Suppressor macrophage treated with lipopolysaccharide for 4 hours (primary cell): ENCODE data around the gene RALB.
A peak's percentile ranks its signal among the peaks of the same experiment; 100 is the strongest.

Source experiments
- DNase-seq: peaks from one replicate; pipeline ENCODE4 v3.0.0-alpha.2; 2020

Gene RALB

DNA sequence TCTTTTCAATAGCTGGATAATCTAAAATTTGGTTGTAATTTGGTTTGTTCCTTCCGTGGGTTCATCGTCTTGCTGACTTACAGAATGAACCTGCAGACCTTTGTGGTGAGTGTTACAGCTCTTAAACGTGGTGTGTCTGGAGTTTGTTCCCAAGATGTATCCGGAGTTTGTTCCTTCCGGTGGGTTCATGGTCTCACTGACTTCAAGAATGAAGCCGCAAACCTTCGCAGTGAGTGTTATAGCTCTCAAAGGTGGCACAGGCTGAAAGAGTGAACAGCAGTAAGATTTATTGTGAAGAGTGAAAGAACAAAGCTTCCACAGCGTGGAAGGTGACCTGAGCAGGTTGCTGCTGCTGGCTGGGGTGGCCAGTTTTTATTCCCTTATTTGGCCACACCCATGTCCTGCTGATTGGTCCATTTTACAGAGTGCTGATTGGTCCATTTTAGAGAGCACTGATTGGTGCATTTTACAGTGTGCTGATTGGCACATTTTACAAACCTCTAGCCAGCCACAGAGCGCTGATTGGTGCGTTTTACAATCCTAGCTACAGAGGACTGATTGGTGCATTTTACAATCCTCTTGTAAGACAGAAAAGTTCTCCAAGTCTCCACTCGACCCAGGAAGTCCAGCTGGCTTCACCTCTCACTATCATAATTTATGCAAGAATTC is 16.6 kb downstream of the RALB start:
- DNase-seq = no peak

DNA sequence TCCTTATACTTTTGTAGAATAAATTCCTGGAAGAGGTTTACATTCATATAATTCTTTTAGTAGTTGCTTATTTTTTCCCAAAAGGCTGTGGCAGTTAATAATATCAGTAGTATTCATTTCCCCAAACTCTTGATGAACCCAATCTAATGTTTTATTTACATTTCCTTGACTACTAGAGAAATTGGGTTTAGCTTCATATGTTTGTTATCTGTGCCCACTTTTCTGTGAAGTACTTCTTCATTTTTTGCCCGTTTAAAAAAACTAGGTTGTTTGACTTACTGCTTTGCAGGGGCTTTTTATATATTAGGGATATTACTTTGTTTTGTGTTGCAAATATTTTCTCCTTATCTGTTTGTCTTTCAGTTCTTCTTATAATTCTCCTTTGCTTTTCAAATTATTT is 17.2 kb downstream of the RALB start:
- DNase-seq = no peak

DNA sequence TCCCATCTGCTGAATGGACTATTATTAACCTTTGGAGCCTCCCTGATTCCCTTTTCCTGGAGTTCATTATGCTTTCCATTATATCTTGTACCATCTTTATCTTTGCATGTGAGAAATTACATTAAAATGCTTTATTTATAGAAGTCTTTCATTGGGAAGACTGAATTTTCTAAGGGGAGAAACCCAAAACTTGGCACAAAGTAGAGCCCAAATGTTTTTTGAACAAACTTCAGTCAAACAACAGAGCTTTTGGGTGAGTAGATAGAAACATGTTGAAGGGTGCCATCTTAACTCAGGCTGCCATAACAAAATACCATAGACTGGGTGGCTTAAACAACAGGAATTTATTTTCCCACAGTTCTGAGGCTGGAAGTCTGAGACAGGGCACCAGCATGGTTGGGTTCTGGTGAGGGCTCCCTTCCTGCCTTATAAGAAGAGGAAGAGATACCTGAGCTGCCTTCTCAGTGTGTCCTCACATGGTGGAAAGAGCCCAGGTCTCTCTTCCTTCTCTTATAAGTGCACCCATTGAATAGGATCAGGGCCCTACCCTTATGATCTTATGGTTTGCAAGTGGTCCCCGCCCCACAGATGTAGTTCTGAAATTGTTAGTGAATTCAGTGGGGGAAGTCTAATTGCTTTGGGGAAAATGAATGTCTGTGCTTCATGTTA is 19.2 kb downstream of the RALB start:
- DNase-seq = no peak

DNA sequence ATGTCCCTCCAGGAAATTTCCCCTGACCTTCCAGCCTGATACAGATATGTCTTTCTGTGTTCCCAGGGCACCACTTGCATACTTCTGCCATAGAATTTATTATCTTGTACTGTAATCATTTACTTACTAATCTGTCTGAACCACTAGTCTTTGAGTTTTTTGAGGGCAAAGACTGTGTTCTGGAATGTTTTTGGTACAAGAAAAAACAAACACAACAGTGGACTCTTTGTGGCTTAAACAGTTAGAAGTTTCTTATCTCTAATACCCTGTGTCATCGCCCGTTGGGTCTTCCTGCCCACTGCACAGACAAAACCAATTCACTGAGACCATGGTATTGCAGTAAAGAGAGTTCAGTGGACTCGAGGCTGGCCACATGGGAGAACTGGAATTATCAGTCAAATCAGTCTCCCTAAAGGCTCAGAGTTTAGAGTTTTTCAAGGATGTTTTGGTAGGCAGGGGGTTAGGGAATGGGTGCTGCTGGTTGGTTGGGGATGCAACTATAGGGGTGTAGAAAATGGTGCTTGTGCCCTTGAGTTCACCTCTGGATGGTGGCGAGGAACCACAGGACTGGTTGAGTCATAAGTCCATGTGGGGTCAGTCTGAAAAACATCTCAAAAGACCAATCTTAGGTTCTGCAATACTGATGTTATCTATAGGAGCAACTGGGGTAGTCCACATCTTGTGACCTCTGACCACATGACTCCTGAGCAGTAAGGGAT is 20.3 kb downstream of the RALB start:
- no peak for DNase-seq

DNA sequence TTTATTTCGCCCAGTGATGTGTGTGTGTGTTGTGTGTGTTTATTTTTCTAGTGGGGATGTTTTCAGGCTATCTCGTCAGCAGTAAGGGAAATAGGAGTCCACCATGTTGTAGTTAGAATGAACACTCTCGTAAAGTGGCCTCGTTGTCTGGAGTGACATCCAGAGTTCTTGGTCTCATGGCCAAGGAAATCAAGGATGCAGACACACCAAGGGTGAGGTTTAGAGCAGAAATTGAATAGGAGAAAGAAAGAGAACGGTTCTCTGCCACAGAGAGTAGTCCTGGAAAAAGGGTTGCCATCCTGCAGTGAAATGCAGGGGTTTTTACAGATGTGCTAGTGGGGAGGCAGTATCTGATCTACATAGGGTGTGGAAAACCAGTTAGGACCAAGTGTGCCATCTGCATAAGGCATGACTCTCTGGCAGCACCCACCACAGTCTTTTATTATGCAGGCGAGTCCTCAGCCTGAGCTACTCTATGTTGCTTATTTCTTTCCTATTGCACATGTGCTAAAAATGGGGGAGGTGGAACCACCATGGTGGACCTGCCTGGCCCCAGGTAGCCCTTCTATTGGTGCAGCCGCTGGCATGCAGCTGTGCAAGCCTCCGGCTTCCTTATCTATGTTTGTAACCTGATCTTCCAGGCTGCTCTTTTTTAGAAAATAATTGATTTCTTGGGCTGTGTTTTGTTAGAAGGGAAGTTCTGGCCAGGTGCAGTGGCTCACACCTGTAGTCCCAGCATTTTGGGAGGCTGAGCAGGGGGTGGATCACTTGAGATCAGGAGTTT is 23.2 kb downstream of the RALB start:
- DNase-seq = no peak

DNA sequence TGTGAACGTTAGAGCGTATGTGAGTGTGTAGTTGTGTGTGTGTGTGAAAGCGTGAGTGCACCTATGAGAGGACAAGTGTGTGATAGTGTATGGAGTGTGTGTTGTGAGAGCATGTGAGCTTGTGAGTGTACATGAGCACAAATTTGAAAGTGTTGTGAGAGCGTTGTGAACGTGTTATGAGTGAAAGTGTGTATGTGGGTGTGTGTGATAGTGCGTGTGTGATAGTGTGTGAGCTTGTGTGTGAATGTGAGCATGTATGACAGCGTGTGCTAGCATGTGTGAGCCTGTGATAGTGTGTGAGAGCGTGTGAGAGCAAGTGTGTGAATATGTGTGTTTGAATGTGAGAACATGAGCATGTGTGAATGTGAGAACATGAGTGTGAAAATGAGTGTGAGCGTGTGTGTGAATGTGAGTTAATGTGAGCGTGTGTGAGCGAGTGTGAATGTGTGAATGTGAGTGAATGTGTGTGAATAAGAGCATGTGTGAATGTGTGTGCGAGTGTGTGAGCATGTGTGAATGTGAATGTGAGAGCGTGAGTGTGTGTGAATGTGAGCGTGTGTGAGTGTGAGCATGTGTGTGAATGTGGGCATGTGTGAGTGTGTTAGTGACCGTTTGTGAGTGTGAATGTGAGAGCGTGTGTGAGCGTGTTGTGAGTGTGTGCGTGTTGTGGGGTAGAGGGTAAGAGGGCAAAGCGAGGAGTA is 25.0 kb downstream of the RALB start:
- no peak for DNase-seq

DNA sequence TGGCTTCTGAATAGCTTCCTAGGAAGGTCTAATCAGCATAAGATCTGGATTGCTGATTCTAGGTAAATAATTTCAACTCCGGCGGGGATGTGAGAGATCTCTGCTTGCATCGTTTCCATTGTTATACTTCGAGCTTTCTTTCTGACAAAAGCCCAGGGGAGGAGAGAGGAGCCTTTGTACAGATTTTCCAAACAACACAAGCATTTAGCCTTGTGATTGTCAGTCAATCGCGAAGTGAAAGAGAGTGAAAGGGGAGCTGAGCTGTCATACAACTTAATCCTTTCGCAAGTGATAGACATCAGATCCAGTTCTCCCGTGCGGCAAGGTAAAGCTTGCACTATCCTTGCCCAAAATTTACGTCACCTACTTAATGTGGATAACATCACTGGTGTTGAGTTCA is 26.2 kb downstream of the RALB start:
- no peak for DNase-seq

DNA sequence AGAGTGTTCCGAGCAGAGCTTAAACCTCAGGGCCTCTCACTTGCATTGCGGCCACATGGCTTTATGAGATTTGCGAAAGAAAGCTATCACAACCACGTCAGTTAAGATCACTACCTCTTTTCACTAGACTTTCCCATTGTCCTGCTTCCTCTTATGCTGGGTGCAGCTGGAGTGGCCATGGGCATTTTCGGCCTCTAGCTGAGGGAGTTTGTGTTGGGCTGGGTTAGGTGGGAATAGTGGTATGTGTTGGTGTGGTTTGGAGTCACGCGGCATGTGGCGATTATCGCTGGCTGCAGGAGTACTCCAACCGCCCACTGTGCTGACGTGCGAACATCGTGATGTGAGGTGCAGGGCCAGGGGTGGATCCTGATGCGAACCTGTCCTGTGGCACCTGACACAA is 27.1 kb downstream of the RALB start:
- DNase-seq = peak; percentile 67

DNA sequence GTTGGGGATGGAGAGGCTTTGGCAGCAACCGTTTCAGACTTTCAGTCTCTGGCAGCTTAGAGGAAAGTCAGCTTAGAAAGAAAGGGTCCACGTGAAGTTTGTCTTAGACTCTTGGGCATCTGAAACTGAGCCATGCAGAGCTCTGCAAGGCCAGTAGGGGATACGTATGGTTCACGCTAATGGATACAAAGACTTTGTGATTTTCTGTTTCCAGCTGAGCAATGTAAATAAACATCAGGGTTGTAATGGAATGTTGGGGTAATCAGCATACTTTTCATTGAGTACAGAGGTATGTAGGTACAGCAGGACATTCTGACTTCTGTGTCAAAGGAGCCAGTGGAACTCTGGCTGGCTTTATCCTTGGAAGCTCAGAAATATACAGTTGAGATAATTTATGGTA is 31.0 kb downstream of the RALB start:
- DNase-seq = no peak

DNA sequence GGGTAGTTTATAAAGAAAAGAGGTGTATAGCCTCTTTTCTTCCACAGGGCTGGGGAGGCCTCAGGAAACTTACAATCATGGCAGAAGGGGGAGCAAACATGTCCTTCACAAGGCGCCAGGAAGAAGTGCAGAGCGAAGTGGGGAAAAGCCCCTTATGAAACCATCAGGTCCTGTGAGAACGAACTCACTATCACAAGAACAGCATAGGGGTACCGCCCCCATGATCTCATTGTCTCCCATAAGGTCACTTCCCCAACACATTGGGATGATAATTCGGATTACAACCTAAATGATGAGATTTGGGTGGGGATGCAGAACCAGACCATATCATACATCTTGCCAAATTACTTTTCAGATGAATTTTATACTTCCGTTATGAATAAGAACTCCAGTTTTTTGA is 32.4 kb downstream of the RALB start:
- DNase-seq = peak; percentile 46

DNA sequence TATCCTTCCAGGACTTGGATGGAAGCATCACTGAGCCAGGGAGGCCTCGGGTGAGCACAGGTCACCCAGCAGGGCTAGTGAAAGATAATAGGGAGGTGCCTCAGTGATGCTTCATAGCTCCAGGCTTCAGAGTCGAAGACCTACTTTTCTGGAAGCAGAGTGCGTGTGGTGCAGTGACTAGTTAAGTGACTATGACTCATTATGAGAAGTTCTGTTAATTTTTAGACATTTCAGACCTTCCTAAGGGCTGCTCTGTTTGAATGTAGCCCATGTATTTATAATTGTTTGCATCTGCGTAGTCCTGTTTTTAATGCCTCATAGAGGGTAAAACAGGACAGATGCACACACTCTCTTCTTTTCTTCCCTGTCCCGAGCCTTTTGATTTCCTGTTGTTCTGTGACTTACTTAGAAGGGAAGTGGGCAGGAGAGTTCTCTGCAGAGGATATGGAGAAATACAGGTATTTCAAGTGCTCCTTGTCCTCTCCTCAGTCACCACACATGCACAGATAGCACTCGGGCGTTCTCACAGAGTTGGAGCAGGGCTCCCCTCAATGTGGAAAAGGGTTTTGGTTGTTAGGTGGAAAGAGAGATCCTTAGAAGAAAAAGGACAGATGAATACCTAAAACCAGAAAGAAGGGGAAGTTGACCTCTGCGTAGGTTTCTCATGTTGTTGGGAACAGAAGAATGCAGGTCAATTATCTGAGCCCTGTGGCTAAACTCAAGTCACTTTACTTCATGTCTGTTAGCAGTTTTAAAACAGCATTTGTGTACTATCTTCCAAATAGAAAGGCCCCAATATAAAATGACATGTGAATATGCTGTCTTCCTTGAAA is 34.7 kb downstream of the RALB start:
- peak; percentile 73 for DNase-seq

DNA sequence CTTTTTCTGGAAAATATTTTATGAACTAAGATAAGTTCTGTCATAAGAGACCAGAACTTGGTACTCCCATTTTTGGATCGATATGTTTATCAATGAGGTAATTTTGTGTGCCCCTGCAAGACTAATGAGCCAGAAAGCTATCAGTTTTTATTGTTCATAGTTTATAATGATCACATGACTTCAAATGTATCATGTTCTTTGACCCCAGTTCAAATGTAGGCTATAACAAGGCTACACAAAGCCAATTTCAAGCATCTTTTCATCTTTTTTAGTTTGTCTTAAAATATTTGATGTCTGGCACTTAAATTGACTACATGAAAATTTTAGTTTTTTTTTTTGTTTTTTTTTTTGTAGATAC is 35.3 kb downstream of the RALB start:
- no peak for DNase-seq

DNA sequence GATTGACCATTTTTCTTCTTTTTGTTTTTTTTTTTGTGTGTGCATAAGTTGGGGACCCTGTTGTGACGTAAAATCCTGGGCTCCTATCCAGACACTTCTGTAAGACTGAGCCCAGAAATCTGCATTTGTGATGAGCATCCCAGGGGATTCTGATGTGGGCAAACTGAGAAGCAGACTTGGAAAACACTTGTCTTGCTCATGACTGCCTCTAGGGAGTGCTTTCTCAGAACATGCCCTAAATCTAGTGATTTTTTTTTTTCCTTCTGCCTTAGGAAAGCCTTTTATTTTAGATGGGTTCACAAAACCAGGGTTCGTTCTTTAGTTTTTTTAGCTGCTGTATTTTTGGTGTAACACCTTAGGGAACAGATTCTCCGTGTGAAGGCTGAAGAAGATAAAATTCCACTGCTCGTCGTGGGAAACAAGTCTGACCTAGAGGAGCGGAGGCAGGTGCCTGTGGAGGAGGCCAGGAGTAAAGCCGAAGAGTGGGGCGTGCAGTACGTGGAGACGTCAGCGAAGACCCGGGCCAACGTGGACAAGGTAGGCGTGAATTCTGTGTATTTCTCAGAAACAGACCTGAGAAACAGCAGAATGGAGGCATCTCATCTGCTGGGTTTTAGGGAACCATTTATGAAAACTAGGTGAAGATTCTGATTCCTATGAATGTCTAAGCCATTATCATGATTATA is 36.7 kb downstream of the RALB start:
- DNase-seq = no peak

DNA sequence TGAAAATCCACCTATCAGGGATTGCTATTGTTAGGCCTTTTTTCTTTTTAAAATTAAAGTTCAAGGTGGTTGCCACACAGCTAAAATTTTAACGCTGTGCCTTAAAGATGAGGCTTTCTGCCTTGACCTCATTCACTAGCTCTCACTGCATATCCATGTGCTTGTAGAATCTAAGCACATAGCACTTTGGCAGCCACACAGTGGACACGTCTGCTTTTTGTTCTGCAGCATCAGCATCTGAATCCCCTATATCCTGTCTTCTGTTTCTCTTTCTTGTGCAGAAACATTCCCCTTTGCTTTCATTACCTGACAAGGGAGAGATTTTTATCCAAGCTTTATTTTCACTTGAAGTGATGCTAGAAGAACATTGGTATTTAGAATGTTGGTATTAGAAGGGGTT is 38.1 kb downstream of the RALB start:
- DNase-seq = no peak

DNA sequence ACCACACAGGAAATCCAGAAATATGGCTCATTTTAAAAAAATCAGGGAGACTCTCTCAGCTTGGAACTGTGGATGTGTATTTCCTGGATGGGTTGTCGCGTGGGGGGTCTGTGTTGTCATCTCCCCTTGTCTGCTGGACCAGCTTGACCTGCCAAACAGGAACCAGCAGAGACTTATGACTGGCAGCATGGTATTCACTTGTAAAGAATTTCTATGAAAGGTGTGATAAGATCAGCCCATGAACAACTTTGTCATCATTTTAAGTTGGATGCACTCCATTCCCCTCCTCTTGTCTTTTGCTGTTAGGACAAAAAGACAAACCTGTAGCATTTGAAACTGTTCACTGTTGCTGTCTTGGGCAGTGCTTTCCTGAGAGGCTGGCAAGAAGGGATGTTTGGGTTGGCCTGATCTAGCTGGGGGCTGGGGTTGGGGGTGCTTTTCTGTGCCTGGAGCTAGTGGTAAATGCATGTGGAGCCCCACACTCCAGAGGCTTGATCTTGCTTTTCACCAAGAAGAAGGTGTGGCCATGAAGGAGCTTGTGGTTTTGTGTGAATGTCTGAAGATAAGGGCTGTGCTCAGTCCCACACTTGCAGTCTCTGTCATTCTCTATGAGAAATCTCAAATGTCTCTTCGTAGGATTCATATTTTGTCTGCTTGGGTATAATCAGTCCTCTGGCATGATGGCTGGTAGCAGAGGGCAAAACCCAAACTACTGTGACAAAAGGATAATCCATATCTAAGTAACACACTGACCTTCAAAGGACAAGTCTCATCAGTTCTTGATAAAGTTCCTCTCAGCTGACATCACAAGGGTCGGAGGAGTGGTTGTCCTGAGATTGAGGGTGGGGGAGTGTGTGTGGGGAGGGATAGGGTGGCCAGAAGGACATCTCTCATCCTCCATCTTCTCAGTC is 39.0 kb downstream of the RALB start:
- no peak for DNase-seq

DNA sequence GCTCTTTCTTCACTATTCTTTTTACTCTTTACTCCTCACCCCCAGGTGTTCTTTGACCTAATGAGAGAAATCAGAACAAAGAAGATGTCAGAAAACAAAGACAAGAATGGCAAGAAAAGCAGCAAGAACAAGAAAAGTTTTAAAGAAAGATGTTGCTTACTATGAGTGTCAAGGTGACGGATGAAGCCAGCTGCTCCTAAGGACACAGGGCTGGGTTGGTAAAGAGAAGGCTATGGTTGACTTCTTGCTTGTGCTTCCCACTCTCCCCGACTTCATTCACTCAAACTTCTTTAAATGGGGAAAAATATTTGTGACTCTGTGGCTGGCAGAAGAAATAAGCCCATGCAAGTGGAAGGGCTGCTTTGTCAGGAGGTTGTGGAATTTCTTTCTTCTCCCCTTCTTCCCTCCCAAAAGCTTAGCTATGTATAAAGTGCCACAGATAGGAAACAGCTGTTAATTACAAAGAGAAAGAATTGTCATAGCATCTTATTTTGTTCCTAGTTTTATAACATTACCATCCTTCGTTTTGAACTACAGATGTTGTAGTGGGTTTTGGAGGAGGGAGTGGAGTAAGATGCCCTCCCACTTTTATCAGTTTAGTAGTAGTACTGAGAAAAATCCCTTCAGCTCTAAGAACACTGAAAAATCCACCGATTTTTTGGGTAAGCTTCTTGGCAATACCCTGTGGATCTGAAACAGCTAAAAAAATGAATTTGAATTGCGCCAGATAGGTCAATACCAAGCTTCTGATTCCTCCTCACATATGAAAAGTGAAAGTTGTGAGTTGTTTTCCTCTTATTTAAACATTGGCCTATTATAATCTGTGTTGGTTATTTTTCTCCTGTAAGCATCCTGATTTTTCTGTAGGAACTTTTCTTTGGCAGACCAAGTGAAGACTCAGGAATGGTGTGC is 40.7 kb downstream of the RALB start:
- no peak for DNase-seq

DNA sequence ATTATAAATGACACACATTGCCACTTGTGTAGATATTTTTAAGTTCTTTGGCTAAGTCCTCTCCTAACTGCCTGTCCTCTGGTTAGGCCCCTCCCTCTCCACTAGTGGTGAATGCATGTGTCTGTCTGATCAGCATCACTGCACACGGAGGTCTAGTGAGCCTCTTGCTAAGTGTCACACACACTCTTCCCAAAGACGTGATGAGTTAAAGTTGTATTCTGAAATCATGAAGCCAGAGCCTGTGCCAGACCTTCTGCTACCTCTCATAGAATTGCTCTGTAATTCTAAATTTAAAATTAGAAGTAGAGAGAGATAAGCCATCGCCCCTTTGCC is 41.3 kb downstream of the RALB start:
- no peak for DNase-seq

DNA sequence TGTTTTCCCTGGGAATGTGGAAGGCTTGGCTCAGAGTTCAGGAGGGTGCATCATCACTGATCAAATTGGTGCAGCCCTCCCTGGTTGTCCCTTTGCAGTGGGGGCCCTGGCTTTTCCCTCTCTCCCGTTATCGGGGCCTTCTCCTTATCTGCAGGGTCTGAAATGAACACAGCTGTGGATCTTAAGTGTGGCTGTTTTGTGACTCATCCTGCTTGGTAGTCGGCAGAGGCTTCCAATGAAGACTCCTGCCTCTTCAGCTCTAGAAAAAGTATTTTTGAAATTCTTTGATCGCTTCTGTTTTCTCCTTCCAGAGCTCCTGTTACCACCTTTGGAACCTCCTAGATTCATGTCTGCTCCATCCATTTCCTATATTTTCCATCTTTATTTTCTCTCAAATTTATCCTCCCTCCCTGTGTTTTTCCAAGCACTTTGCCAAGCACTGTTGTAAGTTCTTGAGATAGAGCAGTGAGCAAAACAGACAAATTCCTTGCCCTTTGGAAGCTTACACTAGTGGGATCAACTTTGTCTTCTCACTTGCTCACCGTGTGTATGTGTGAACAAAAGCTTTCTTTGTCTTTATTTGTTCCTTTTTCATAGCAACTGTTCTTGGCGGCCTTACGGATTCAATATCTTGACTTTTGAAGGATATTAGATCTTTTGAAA is 45.7 kb downstream of the RALB start:
- DNase-seq = no peak

DNA sequence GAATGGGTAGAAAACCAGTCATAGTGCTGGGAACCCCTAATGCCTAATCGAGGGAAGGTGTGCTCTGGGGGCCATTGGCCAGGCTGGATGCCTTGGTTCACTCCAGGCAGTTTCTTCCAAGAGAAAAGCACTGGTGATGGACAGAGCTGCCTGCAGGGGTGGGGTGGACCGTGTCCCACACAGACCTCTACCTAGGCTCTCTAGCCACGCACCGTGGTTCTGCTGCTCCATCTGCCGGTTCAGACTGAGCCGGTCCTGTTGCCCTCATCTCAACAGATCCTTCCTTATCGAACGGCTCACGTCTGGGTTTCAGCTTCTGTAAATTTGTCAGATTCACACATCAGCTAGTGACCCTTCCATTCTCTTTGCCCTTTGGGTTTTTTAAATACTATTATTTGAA is 46.4 kb downstream of the RALB start:
- no peak for DNase-seq
